HG03354 (cell line): ENCODE measurements around the gene EXOC3L2.

Source experiments
- ATAC-seq: cut with Tn5 transposase; IDR thresholded peaks from one replicate; pipeline ENCODE4 v1.9.1; 2021; ENCODE audit warnings: mild to moderate bottlenecking; ENCODE audit not compliant: unreplicated experiment, poor library complexity, severe bottlenecking

Gene EXOC3L2

DNA sequence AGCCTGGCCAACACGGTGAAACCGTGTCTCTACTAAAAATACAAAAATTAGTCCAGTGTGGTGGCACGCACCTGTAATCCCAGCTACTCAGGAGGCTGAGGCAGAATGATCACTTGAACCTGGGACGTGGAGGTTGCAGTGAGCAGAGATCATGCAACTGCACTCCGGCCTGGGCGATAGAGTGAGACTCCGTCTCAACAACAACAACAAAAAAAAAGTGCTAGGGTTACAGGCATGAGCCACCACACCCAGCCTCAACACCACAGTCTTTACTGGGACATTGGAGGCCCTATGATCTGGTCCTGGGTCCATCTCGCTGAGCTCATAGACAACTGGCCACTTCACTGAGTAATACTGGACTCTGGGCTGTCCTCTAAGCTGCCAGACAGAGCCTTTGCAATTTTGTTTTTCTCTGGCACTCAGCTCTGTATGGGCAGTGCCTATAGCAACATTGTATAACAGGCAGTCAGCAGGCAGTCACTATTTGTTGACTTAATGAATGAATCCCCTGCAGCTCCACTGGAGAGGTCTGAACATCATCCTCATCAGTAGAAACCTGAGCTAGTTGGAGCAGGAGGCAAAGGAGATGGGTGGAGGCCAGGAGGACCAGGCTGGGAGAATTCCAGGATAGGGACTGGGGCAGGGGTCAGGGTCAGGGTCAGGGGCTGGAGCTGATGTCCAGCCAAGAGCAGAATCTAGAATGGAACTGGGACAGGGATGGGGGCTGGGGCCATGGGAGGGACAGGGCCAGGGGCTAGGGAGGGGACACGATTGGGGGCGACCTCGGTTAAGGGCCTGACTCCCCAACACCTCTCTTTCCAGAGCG is 58.5 kb downstream of the EXOC3L2 start:
- ATAC-seq: no peak

DNA sequence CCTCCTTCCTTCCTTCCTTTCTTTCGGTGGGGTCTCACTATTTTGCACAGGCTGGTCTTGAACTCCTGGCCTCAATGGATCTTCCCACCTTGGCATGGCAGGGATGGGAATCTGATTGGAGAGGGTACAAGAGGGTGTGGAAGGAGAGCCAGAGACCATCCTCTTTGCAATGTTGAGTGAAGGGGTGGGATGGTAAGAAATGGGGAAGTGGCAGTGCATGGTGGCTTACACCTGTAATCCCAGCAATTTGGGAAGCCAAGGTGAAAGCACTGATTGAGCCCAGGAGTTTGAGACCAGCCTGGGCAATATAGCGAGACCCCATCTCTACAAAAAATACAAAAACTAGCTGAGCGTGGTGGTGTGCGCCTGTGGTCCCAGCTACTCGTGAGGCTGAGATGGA is 61.1 kb downstream of the EXOC3L2 start:
- no peak for ATAC-seq

DNA sequence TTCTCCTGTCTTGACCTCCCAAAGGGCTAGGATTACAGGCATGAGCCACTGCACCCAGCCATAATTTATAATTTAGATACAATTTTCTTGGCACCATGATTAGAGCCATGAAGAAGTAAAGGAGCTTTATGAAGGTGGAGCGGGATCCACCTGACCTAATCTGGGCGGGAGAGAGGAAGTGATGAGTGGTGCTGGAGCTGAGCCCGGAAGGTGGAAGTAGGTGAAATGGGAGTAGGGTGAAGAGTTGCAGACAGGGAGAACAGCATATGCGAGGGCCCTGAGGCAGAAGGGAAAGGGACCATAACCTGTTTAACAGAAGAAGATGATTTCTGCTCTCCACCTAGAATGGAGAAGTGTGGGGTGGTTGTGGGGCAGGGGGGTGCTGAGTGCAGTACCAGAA is 62.4 kb downstream of the EXOC3L2 start:
- no peak for ATAC-seq

DNA sequence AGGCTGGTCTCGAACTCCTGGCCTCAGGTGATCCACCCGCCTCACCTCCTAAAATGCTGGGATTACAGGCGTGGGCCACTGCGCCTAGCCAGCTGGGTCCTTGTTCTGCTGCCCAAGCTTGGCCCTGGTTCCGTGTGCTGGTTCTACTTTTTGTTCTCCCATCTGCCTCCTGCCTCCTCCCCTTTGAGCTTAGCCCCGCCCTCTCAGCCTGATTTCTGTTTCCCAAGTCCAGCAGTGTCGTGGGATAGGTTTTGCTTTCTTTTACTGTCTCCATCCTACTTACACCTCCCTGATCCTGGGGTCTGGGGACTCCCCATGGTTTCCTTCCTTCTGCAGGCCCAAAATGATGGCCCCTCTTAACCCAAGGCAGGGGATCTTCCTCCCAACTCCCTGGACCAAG is 64.3 kb downstream of the EXOC3L2 start:
- no peak for ATAC-seq

DNA sequence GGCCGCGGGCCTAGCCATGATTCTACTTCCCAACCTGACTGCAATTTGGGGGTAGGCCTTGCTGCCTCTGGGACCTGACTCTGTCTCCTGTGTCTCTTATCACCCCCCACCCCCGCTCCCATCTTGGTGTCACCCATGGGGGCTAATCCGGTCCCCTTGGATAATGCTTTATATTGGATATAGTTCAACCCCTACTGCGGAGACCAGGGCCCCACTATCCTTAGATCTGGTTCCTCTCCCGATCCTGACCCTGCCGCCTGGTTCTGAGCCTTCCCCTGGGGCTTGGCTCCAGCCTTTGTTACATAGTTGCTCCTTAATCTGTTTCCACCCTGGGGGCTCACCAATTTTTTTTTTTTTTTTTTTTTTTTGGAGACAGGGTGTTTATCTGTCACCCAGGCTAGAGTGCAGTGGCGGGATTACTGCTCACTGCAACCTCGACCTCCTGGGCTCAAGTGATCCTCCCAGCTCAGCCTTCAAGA is 65.3 kb downstream of the EXOC3L2 start:
- ATAC-seq: no peak

DNA sequence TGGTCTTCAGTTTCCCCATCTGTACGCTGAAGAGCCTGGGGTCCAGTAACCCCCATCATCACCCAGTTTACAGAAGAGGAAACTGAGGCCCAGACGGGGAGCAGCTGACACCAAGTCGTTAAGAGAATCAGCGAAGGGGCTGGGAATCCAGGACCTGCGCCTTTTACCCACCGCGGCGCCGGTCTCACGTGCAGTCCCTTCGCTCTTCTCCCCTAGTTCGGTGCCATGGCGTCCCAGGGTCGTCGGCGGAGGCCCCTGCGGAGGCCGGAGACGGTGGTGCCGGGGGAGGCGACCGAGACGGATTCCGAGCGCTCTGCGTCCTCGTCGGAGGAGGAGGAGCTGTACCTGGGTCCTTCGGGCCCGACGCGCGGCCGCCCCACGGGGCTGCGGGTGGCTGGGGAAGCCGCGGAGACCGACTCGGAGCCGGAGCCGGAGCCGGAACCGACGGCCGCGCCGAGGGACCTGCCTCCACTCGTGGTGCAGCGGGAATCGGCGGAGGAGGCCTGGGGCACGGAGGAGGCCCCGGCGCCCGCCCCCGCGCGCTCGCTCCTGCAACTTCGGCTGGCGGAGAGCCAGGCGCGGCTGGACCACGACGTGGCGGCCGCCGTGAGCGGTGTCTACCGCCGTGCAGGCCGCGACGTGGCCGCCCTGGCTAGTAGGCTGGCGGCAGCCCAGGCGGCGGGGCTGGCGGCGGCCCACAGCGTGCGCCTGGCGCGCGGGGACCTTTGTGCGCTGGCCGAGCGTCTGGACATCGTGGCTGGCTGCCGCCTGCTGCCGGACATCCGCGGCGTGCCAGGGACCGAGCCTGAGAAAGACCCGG is 65.9 kb downstream of the EXOC3L2 start:
- no peak for ATAC-seq

DNA sequence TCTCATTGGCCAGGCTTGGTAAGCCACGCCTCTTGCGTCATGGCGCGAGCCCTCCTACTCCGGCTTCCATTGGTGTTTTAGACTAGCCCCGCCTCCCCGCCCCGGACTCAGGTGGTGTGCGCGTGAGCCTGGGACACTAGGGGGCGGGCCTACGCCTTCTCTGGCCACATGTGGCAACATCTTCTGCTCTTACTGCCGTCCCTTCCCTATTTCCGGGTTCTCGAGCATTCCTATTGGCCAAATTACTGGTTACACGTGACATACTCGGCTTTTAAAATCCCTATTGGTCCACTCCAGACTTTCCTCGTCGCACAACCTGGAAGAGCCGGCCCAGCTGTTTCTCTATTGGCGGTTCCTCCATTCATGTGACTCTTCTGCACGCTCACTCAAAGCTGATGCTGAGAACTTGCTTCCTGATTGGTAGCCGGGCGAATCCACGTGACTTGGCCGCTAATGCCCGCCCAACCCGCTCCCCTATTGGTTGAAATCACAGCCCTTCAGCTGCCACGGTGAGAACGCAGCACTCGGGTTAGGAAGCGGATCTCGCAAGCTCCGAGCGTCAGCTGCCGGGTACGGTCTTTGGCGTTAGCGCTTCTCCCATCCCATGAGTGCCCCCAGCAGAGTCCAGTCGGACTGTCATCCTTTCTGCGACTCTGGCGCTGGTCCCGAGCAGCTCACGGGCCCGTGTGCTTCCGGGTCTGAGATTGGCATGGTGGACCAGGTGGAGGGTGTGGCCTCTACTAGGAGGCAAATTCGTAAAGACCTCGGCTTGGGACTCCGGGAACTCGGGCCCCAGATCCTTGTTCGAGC is 66.7 kb downstream of the EXOC3L2 start, which contains the start of gene BLOC1S3:
TSS of gene BLOC1S3 (plus strand) at position 523 of the 810 bp plus-strand sequence. CDS start 513 bp downstream, outside the sequence.
- ATAC-seq: peak; percentile 85

DNA sequence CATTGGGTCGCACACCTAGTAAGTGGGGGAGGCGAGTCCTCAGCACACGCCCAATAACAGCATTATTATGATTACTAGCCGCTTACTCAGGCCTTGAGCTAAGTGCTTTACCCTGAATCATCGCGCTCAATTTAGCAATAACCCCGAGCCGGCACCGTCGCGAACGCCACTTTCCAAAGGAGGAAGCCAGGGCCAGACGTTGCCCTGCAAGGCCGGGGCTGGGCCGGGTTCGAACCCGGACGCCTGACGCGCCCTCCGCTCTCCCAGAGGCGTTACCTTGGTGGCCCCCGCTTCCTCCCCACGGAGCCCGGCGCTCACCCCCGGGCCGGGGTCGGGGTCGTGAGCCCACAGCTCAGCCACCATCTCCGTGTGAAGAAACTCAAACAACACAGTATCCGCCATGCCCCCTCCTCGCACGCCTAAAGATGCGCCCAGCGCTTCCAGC is 67.4 kb downstream of the EXOC3L2 start, which contains the start of gene TRAPPC6A:
TSS of gene TRAPPC6A (minus strand) at position 421 of the 445 bp plus-strand sequence. CDS start at position 402, 19 bp downstream.
- no peak for ATAC-seq

DNA sequence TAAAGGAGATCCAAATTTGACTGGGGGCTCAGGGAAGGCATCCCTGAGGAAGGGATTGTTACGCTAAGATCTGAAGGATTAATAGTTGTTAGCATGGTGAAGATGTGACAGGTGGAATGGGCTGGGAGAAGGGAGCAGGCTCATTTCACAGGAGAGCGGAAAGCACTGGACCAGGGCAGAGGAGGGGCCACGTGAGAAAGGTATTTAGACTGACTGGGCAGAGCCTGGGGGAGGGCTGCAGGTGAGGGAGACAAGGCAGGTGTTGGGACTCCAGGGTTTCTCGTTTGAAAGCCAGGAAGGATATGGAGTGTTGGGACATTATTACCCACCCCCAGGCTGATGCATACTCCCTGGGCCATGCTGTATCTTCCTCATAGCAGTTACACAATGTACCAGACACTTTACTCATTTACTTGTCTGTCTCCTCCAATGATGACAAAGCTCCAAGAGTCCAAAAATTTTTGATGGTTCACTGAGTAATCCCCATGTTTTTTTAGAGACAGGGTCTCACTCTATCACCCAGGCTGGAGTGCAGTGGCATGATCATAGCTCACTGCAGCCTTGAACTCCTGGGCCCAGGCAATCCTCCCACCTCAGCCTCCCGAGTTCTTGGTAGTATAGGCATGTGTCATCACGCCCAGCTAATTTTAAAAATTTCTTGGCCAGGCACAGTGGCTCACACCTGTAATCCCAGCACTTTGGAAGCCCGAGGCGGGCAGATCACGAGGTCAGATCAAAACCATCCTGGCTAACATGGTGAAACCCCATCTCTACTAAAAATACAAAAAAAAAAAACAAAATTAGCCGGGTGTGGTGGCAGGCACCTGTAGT is 69.5 kb downstream of the EXOC3L2 start:
- ATAC-seq: no peak

DNA sequence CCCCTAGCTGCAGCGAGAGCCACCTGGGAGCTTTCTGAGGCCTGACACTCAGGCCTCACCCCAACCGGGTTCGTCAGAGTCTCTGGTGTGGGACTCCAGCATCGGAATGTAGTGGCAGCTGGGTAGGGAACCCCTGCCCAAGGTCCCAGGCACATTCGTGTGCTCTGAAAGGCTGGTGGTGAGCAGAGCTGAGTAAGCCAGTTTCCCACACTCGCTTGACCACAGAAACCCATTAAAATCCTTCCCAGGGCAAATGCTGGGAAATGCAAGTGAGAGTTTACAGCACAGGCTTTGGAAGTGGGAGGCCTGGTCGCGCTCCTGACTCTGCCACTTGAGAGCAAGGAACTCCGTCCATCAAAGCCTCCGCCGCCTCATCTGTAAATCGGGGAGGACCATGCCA is 71.4 kb downstream of the EXOC3L2 start:
- no peak for ATAC-seq

DNA sequence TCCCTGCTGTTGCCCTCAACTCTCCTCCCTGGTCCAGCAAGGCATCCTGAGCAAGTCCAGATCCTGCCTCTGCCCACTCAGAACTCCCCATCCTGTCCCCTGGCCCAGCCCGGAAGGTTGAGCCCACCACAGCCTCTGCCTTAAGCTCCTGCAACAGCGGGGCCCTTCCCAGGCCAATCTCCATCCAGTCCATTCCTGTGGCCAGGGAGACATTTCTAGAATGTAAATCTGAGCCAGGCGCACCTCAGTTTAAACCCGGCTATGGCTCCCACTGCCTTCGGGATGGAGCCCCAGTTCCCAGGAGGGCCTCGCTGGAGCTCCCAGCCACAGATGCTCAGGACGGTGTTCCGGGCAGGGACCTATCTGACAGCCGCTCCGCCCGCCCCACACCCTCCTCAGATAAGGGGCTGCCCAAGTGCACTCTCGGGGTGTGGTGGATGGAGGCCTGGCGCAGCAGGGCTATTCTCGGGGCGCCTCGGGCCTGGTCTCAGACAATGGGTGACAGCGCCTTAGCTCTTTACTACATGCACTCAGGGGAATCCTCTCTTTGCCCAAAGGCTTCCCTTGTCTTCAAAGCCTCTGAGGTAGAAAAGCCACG is 72.5 kb downstream of the EXOC3L2 start:
- ATAC-seq: no peak

DNA sequence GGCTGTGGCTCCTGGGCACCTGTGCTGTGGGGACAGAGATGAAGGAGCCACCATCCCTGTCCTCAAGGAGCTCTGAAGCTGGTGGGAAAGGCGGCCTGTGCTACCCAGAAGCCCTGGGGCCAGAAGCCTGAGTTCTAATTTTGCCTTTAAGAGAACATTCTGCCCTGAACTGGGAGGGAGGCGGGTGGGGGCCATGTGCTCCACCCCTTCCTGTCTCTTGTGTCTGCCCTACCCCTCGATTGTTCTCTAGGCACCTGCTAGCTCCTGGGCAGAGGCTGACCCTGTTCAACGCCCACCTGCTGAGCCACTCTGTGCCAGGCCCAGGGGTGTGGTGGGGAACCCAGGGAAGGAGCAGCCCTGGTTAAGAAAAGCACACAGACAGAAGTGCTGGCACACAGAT is 73.0 kb downstream of the EXOC3L2 start:
- no peak for ATAC-seq

DNA sequence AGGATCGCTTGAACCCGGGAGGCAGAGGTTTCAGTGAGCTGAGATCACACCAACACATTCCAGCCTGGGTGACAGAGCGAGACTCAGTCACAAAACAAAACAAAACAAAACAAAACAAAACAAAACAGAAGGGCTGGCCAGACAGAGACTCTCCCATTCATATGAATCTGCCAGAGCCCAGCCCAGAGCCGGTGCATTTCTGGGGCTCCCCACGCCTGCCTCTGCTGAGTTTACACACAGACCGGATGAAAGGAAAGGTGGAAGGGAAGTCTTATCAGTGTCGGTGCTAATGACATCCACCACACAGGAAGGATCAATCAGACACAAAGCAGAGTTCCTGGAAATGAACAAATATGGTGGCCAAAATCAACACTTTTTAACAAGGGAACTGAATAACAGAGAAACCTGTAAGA is 74.0 kb downstream of the EXOC3L2 start:
- no peak for ATAC-seq

DNA sequence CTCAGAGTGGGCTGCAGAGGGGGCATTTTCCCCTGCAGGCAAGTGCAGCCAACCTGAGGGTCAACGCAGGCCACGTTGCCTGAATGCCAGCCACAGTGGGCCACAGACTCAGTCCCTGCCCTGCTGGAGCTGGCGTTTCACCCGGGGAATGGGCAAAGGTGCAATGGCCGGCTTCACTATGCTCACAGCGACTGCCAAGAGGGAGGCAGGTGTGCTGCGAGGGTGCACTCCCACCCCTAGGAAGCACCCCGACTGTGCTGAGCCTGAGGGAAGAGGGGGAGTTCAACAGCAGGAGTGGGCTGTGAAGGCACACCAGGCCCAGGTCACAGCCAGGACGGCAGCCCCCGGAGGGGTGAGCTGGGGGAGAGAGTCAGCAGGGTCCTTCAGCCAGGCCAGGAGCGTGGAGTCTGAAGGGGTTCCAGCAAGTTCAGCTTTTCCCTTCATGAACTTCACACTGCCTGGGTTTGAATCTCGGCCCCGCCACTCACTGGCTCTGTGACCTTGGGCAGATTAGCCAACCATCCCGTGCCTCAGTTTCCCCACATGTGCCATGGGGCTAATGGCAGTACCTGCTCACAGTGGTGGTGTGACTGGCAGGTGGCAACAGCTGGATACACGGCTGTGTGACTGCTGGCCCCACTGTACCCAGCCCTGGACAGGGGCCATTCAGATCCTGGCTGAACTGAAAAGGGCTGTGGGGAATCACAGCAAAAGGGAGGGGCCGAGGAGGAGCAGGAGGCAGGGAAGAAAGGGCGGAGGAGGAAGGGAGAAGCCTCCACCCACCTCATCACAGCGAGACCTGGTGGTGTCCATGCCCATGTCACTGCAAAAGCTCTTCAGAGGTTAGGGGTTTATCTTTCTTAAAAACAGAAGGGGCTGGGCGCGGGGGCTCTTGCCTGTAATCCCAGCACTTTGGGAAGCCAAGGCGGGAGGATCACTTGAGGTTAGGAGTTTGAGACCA is 74.8 kb downstream of the EXOC3L2 start:
- no peak for ATAC-seq

DNA sequence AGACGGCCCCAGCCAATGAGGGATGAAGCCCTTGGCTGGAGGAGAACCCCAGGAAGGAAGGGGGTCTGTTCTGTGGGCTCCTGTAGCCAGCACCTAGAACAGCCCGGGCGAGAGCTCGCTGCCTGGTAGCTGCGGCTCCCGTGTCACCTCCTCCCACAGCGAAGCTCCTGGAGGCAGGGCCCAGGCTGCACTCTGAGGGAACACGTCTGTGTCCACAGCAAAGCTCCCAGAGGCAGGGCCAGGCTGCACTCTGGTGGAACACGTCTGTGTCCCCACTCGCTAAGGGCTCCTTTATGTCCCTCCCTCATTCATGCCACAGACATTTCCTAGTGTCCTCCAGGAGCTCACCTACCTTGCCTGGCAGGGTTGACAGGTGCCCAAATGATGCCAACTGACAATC is 75.6 kb downstream of the EXOC3L2 start:
- no peak for ATAC-seq

DNA sequence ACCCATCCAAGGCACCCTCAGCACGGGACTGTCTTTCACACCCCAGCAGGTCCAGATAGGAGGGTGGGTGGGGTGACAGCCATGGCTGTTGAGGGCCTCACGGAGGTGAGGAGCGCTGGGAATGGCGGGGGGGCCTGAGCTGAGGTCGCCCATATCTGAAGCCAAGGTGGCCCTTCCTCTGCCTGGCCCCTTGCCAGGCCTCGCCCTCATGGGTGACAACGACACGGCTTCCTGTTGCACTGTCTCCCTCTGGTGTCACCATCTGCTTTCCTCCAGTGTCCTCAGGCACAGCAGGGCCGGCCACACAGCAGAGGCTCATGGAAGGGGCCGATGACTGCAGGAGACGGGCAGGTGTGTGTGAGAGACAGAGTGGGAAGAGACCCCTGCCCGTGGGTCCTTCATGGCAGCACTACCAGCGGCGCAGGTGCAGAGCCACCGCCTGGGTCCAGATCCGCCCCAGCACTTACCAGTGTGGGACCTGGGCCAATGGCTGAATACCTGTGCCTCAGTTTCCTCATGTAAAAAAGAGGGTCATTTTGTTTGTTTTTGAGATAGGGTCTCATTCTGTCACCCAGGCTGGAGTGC is 76.3 kb downstream of the EXOC3L2 start:
- no peak for ATAC-seq

DNA sequence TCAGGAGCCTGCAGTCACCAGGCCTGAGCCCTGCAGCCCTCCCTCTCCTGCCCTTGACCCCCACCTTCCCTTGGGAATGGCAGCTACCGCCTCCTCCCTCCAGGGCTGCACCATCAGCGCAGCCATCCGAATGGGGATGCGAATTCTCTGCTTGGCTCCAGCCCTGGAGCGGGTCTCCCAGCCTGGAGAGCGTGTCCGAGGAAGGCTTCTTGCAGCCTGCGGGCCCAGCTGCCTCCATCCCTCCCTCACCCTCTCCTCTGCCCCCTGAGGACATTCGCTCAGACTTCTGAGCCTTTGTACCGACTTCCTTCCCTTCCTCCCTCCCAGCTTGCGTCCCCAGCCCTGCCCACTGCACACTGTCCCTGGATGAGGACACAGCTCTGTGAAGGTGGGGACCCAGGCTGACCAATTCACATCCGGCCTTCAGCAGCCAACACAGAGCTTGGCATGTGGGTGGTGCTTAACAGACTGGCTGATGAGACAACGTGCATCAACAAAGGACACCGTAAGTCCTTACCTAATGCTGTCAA is 78.4 kb downstream of the EXOC3L2 start:
- no peak for ATAC-seq
